ENCODE results near the gene CSNK1D.

CSNK1D gene

GRCh38 chr17:82217530-82218204 lies 55.8 kb downstream of the CSNK1D start:
- DNase-seq (ENCODE audit: low read depth), result peak; percentile 95
- no peak overlapping the region for H3K4me3 ChIP-seq (ENCODE audit: low read length)
- TF ChIP-seq CTCF (conservative IDR thresholded peaks at IDR 0.05; ENCODE audit: low read length), result no peak

- DNase-seq (ENCODE audit: low read depth), result peak; percentile 36
- H3K4me3 ChIP-seq (ENCODE audit: low read length), result no peak overlapping the region; the same call in 1 of the 2 replicates
- TF ChIP-seq CTCF (conservative IDR thresholded peaks at IDR 0.05; ENCODE audit: low read length), result no peak
Measured at GRCh38 chr17:82217120-82217529, 56.4 kb downstream of the CSNK1D start.

- H3K4me3 ChIP-seq (ENCODE audit: low read length), result no peak overlapping the region
- TF ChIP-seq CTCF (conservative IDR thresholded peaks at IDR 0.05; ENCODE audit: low read length), result no peak
- peak; percentile 96 for DNase-seq (ENCODE audit: low read depth)
Measured at GRCh38 chr17:82216301-82217119, 57.0 kb downstream of the CSNK1D start.

GRCh38 chr17:82215972-82216300 lies 57.6 kb downstream of the CSNK1D start:
- no peak for DNase-seq (ENCODE audit: low read depth)
- H3K4me3 ChIP-seq (ENCODE audit: low read length), result no peak overlapping the region
- TF ChIP-seq CTCF (conservative IDR thresholded peaks at IDR 0.05; ENCODE audit: low read length), result no peak

GRCh38 chr17:82215095-82215971 lies 58.2 kb downstream of the CSNK1D start:
- TF ChIP-seq CTCF (conservative IDR thresholded peaks at IDR 0.05; ENCODE audit: low read length), result no peak
- H3K4me3 ChIP-seq (ENCODE audit: low read length), result no peak overlapping the region
- DNase-seq (ENCODE audit: low read depth), result peak; percentile 42

GRCh38 chr17:82214012-82214628 lies 59.4 kb downstream of the CSNK1D start:
- H3K4me3 ChIP-seq (ENCODE audit: low read length), result no peak overlapping the region
- DNase-seq (ENCODE audit: low read depth), result no peak
- TF ChIP-seq CTCF (conservative IDR thresholded peaks at IDR 0.05; ENCODE audit: low read length), result no peak

Data from AG10803 (cell line).